ENCODE data around the gene MID1.

DNA sequence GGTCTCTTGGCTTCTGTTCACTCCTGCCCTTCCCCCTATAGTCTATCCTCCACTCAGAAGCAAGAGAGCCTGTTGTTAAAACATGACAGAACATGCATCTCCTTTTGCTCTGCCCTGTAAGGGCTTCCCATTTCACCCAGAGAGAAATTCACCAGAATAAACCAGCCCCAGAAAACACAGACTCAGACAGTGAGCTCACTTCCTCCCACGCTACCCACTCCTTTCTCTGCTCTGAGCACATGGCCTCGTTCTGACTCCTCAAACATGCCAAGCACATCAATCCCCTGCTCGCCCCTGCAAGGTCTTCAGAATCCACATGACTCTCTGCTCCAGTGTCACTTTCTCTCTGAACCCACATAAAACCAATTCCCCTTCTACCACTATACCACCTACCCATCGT, 50.4 kb downstream of the MID1 start:
- TF ChIP-seq, protein P1, sequence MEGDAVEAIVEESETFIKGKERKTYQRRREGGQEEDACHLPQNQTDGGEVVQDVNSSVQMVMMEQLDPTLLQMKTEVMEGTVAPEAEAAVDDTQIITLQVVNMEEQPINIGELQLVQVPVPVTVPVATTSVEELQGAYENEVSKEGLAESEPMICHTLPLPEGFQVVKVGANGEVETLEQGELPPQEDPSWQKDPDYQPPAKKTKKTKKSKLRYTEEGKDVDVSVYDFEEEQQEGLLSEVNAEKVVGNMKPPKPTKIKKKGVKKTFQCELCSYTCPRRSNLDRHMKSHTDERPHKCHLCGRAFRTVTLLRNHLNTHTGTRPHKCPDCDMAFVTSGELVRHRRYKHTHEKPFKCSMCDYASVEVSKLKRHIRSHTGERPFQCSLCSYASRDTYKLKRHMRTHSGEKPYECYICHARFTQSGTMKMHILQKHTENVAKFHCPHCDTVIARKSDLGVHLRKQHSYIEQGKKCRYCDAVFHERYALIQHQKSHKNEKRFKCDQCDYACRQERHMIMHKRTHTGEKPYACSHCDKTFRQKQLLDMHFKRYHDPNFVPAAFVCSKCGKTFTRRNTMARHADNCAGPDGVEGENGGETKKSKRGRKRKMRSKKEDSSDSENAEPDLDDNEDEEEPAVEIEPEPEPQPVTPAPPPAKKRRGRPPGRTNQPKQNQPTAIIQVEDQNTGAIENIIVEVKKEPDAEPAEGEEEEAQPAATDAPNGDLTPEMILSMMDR (IDR thresholded peaks at IDR 0.05), result no peak
- TF ChIP-seq, protein P2, sequence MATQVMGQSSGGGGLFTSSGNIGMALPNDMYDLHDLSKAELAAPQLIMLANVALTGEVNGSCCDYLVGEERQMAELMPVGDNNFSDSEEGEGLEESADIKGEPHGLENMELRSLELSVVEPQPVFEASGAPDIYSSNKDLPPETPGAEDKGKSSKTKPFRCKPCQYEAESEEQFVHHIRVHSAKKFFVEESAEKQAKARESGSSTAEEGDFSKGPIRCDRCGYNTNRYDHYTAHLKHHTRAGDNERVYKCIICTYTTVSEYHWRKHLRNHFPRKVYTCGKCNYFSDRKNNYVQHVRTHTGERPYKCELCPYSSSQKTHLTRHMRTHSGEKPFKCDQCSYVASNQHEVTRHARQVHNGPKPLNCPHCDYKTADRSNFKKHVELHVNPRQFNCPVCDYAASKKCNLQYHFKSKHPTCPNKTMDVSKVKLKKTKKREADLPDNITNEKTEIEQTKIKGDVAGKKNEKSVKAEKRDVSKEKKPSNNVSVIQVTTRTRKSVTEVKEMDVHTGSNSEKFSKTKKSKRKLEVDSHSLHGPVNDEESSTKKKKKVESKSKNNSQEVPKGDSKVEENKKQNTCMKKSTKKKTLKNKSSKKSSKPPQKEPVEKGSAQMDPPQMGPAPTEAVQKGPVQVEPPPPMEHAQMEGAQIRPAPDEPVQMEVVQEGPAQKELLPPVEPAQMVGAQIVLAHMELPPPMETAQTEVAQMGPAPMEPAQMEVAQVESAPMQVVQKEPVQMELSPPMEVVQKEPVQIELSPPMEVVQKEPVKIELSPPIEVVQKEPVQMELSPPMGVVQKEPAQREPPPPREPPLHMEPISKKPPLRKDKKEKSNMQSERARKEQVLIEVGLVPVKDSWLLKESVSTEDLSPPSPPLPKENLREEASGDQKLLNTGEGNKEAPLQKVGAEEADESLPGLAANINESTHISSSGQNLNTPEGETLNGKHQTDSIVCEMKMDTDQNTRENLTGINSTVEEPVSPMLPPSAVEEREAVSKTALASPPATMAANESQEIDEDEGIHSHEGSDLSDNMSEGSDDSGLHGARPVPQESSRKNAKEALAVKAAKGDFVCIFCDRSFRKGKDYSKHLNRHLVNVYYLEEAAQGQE (IDR thresholded peaks at IDR 0.05; ENCODE audit: insufficient read depth in 1 of 2, low read depth in 2 of 2, low read length in 1 of 2), result no peak
- no peak for TF ChIP-seq POLR2AphosphoS5 (IDR thresholded peaks at IDR 0.05; ENCODE audit: low read depth, low read length)
- TF ChIP-seq TCF7L2 (IDR thresholded peaks at IDR 0.05; ENCODE audit: low read depth, low read length), result no peak
- TF ChIP-seq SIN3A (IDR thresholded peaks at IDR 0.05; ENCODE audit: borderline replicate concordance, insufficient read depth, low read depth, low read length), result no peak
